GM21515 (cell line): Measurements from ENCODE around the gene ERAP2.
"Not testable (repeated sequence)": the region's sequence is repeated elsewhere in the genome, so short reads cannot be mapped to it uniquely, and the experiment has no call there.

Source experiments
- ATAC-seq: cut with Tn5 transposase; IDR thresholded peaks from one replicate; pipeline ENCODE4 v1.9.1; 2021; ENCODE audit not compliant: unreplicated experiment

Gene ERAP2, protein sequence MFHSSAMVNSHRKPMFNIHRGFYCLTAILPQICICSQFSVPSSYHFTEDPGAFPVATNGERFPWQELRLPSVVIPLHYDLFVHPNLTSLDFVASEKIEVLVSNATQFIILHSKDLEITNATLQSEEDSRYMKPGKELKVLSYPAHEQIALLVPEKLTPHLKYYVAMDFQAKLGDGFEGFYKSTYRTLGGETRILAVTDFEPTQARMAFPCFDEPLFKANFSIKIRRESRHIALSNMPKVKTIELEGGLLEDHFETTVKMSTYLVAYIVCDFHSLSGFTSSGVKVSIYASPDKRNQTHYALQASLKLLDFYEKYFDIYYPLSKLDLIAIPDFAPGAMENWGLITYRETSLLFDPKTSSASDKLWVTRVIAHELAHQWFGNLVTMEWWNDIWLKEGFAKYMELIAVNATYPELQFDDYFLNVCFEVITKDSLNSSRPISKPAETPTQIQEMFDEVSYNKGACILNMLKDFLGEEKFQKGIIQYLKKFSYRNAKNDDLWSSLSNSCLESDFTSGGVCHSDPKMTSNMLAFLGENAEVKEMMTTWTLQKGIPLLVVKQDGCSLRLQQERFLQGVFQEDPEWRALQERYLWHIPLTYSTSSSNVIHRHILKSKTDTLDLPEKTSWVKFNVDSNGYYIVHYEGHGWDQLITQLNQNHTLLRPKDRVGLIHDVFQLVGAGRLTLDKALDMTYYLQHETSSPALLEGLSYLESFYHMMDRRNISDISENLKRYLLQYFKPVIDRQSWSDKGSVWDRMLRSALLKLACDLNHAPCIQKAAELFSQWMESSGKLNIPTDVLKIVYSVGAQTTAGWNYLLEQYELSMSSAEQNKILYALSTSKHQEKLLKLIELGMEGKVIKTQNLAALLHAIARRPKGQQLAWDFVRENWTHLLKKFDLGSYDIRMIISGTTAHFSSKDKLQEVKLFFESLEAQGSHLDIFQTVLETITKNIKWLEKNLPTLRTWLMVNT

DNA sequence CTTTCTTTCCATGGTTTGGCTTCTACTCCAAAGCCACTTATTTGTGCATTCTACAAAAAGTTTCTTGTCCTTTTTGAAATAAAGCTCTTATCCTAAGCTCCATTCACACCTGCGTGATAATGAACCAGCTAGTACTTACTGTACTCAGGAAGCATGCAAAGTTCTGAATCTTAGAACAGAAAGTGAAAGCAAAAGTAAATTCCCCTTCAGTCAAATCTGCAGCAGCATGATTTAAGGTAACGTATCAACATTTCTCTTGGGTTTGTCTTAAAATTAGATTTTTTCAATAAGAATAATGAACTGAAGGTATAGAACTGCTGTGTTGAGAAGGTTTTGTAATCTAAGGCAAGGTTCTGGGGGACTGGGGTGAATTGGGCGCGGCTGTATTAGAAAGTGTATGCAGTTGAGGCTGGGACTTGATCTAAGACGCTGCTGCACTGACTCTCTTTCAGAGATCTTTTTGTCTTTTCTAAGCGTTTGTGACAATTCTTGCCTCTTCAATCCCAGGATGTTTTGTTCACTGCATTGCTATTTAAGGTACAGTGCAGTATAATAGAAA lies at the start of gene ERAP2:
Gene ERAP2, plus strand, starts transcription at position 209 of the 559 bp plus-strand sequence. CDS start 3,186 bp downstream, outside the sequence.
- peak; percentile 63 for ATAC-seq

DNA sequence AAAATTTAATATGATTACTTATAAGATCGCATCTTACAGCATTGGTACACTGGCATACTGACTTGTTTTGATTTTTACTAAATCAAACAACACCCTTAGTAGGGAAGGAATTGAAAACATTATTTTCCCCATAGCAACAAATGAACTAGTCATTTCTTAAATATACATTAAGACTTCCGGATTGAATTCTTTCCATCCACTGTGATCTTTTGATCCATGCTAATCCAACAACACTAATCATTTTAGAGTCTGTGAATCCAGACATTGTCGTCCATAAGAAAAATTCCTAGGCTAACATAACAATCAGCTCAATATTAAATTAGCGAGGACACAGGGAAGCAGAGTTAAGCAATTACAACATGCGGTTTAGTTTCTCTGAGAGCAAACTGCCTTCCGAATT lies 47.0 kb upstream of the ERAP2 start:
- ATAC-seq: no peak

DNA sequence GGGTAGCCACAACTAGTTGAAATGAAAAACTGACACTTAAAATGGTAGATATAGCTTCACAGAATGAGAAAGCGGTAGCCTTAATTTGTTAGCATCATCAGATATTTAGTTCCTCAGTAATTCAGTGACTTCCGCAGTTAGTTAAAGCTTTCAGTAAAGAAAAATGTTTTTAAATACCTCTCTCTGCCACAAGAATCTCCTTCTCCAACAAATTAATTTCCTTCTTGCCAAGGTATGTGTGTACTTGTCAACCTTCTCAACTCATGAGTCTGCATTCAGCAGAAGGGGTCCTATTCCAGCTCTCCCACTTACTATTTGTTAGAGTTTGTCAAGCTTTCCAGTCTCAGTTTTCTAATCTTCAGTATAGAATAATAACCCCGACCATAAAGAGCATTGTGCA lies 42.3 kb upstream of the ERAP2 start:
- no peak for ATAC-seq

DNA sequence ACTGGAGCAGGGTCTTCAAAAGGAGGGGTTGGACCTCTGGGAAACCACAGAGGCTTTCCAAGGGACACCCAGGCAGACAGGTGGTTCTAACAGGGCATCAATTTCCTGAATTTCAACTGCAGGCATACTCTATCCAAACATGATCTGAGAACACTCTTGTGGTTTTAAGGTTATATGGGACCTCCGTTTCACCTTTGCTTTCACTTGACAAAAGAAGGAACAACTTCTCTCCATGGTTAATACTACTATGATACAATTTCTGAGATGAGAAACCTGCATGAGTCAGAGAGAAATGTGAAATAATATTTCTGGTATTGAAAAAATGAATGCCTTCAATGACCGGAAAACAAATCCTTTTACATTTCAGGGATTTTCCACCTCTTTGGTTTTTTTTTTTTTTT lies 40.5 kb upstream of the ERAP2 start:
- ATAC-seq: no peak

DNA sequence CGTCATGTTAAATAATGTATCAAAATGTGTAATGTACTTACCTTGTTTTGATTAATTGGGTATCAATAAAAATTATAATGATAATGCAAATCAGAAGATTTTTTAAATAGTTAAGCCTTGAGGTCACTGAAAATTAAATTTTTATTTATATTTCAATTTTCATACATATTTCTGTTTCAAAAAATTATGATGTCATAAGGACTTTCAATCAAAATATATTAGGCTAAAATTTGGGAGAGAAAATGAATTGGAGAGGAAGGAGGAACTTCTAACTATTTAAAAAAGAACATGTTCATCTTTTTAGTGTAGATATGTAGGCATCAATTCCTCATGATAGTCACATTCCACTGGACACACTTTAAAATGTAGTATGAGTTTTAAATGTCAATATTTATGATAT lies 39.5 kb upstream of the ERAP2 start:
- ATAC-seq: no peak

DNA sequence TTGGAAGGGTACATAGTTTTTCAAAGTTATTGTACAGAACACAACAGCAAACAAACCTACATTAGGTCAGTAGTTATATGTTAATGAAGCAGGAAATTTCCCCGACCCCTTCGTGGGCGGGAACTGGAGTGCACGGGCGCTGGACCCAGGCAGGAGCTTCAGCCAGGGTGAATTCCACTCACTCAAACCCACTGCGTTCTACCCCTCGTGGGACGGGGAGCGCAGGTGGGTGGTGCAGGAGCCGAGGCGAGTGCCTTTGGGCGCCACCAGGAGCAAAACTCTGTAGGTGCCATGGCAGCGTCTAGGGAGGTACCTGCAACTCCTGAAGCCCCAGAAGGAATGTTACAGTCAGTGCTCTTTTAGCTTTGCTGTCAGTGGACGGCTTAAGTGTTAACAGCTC lies 39.0 kb upstream of the ERAP2 start:
- no peak for ATAC-seq

DNA sequence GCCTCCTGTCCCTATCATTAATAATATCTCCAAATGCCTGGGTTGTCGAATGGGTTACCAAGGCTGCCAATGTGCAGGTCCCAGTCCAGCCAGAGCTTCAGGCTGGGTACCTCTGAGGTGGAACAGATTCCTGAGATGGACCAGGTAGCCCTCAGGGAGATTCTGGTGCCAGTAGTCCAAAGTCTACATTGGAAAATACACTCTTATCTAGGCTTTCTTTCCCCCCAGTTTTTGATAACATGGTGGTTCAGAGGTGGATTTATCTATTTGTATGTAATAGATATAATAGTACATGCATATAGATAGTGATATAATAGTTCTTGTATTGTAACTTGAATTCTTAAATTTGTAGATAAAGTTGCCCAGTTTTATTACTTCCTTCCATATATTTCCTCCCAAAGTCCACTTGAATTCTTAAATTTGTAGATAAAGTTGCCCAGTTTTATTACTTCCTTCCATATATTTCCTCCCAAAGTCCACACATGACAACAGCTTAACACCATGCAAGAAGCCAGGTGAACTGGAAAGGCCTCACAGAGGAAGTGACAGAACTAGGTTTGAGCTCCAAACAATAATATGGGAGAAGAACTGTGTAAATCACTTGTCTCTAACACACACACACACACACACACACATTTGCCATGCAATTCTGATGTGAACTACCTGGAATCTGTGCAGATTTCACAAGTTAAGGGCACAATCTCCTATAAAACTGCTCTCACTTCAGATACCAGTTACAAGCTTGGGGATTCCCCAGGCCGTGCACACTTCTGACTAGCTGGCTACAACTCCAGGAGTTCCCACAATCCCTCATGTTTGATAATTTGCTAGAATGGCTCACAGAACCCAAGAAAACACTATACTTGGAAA lies 37.9 kb upstream of the ERAP2 start:
- ATAC-seq: no peak

DNA sequence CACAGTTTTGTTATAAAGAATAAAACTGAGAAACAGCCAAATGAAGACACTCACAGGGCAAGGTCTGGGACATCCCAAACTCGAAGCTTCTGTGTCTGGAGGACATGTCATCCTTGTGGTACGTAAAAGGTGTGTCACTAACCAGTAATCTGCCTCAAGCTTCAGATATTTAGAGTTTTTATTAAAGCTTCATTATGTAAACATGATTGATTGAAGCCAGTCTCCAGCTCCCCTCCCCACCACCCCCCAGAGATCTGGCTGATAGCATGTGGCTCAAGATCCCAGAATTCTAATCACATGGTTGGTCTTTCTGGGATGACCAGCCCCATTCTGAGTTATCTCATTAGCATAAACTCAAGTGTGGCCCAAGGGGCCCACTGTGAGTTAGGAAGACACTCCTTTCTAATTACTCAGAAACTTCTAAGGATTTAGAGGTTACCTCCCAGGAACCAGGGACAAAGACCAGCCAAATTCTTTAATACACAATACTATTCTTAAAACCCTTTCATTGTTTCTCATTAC lies 37.2 kb upstream of the ERAP2 start:
- ATAC-seq: no peak

DNA sequence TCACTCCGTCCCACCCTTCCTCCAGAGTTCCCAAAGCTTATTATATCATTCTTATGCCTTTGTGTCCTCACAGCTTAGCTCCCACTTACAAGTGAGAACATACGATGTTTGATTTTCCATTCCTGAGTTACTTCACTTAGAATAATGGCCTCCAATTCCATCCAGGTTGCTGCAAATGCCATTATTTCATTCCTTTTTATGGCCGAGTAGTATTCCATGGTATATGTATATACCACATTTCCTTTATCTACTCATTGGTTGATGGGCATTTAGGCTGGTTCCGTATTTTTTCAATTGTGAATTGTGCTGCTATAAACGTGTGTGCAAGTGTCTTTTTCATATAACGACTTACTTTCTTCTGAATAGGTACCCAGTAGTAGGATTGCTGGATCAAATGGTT lies 34.4 kb upstream of the ERAP2 start:
- ATAC-seq: not testable (repeated sequence)

DNA sequence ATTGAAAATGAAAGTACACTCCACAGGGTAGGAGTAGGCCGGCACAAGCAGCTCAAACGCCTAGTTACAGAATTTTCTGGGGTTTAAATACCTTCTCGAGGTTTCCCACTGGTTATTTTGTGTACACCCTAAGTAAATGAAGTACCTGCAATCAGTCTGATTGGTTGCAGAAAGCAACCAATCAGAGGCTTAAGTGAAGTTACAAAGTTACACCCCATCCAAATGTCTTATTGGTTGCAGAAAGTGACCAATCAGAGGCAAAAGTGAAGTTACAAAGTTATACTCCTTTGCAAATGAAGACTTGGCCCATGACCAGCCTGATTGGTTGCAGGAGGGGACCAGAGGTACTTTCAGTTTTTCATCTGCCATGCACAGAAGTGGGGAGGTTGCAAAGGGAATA lies 33.2 kb upstream of the ERAP2 start:
- ATAC-seq: no peak

DNA sequence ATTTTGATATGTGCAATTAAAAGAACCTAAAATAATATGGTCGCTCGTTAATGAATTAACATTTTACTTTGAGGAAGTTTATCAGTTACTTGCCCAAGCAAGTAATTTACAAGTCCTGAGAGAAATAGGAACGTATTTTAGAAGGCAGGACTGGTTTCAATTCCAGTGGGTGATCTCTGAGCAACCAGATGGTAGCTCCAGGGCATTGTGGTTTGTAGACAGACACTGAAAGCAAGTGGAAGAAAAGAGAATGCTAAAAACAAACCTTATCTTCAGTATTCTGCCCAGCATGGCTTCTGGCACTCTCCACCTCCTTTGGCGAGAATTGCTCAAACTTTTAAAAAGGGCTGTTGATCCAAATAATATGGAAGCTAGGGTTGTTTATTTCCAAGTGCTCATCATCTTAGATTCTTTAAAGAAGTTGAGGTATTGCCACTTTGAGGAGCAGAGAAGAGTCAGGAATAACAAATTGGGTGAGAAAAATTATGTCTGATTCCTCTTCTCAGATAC lies 31.8 kb upstream of the ERAP2 start:
- no peak for ATAC-seq

DNA sequence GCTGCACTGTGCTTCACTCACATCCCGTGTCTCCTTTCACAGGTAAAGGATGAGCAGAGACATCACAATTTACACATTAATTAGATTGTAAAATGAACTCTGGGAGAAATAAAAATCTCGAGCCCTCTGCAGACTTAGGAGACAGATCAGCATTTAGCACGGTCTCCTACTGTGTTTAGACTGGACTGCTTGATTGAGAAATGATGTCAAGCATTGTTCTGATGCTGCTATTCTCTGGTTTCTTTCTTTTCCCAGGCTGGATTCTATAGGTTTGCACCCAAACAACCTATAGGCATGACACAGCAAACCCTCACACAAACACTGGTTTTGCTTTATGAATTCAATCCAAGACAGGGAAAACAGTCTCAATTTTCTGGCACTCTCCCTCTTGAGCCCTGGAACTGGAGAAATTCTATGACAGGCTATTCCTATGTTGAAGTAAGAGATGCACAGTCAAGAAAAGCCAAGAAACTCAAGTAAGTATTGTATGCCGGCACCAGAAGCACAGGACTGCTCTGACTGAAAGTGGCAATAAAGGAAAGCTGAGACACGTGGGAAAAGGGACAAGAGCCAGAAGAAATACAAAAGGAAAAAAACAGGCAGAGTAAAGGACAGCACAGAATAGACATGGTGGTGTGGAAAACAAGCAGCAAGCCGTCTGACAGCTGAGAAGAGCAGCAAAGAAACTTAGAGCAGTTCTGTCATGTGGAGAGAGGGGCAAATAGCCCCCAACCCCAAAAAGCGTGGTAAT lies 24.8 kb upstream of the ERAP2 start:
- no peak for ATAC-seq

DNA sequence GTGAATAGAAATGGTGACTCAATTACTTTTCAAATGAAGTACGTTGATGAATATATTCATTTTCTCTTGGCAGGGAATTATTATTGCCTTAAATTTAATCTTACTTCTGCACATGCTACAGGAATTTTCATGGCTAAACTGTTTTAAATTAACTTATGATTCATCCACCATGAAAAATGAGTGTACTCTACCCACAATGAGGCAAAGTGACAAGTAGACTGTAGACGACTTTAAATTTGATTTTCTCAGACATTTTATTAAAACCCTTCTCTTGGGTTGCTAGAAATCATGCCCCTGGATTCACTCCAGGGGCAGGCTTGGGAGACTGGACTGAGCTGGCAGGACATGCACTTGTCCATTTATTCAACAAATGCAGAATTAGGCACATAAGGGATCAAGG lies 23.5 kb upstream of the ERAP2 start:
- no peak for ATAC-seq

DNA sequence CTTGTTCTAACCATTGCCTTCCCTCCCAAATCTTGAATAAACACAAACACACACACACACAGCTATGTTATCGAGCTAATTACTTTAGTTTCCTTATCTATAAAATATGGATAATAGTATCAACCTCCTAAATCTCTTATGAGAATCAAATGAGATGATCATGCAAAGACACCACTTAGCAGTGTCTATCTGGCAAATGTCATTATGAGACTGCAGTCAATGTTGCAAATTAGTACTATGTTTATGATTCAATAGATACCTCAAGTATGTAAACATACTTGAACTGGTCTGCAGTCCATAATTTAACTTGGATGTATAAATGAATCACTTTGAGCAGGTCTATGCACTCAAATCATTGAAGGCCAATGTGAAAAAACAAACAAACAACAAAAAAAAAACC lies 22.2 kb upstream of the ERAP2 start:
- ATAC-seq: no peak

DNA sequence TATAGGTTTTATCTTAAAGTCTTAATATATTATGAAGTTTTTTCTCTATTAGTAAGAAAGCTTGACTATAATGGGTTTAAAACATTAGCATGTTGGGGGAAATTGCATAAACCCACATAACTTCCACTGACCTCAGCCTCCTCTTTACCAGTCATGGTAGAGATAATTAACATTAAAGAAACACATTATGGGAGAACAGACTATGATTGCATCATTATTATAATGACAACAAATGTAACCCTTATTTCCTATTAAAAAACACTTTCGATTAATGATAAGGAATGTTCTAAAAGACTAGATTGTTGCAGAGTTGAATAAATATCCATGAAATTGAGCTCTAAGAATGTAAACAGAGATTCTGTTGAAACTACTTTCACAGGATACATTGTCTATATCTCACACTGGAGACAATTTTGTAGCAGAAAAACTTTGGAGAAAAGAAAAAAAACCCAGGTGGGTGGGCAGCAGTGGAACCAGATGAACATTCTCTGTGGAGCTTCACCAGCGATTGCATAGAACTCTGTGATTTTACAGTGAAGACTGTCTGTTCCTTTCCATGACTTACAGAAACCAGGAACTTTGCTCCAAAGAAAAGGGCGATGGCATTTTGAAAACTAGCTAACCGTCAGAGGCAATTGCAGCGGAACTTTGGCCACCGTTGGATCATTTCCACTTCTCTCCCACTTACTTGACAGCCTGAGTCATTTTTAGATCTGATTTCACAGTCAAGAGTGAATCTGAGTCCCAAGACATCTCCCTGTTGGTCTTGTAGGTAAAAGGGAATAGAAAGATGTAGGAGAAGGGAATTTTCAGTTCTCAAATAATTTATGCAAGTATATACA lies 21.0 kb upstream of the ERAP2 start:
- no peak for ATAC-seq

DNA sequence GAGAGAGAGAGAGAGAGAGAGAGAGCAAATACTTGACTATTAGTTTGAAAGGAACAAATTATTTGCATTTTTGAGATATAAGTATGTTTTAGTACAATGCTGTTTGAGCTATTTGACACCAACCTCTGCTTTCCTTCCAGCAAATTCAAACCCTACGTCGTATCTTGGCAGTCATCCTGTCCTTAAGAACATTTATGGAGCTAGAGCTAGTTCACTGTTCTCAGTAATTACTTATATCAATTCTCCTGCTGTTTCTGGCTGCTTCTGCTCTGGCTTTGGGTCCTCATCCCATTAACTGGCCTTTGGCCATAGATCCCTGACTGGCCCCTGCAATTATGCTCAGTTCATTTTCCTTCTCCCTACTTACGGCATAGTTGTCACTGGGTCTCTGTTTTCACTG lies 19.9 kb upstream of the ERAP2 start:
- ATAC-seq: no peak

DNA sequence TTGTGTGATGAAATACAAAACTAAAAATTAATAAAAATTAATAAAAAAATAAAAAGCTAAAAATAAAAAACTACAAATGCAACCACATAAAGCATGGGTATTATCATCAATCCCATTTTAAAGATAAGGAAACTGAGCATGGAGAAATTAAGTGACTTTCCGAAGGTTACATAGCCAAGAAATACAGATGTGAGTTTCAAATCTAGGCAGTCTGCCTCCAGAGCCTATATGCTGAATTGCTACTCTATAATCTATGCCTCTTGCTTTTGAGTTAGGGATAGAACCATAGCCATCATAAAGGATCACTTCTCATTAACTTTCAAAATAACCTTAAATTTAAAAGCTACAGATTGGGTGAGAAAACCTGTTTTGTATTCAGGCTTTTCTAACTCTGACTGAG lies 18.8 kb upstream of the ERAP2 start:
- ATAC-seq: no peak

DNA sequence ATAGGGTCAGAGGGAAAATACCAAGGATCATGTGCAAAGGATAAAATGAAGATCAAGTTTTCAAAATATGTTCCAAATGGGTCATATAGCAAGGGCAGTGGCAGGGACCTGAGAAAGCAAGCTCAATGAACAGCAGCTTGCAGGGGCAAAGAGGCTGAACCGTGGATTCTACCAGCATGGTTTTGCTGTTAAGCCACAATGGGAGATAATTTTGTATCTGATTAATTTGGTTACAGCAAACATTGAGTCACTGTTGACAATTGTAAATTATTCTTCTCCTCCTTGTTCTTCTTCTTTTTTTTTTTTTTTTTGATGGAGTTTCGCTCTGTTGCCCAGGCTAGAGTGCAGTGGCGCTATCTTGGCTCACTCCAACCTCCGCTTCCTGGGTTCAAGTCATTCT lies 18.4 kb upstream of the ERAP2 start:
- no peak for ATAC-seq

DNA sequence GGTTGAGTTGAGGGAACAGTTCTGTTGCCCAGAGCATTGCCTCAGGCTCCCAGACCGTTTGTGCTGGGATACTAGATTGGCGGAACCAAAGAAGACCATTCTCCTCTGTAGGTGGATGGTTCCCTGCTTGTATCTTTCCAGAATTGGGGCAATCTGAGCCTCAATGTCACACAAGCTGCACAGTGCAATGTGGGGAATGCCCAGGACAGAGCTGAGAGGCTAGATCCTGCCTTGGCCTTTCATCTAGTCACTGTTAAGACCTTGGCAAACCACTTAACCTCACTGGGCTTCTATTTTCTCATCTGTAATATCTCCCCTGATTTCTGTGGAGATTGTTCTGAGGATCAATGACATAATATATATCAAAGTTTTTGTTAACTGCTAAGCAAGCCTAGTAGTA lies 16.9 kb upstream of the ERAP2 start:
- no peak for ATAC-seq
